Endothelial cell of umbilical vein (primary cell): ENCODE measurements around the gene HDAC9. TPM values are rescaled to one million over a fixed set of nuclear protein-coding genes. Genes with fewer than 3 reads are reported as not detected.

Source experiments
- BruUV-seq: library from RNA; stranded (reverse); fragments of 400-500 nt; replicated peaks from 2 replicates; lab custom pipeline; 2021; lab: Mats Ljungman, UMichigan
- CTCF ChIA-PET: fragments of 300-600, 350-600 bp; sonication (Branson Sonifier 250); formaldehyde crosslinking; loops from one replicate; lab custom pipeline; 2021; ENCODE audit warnings: antibody characterized with exemption, inconsistent platforms; lab: Charles Lee
- POLR2A ChIA-PET: fragments of 300-600, 350-600 bp; sonication (Branson Sonifier 250); formaldehyde crosslinking; loops from one replicate; lab custom pipeline; 2021; ENCODE audit warnings: antibody characterized with exemption, inconsistent platforms; lab: Charles Lee
- DNase-seq: peaks from one replicate; pipeline ENCODE4 v3.0.0-alpha.2; 2011; ENCODE audit warnings: low read depth, low spot score
- FAIRE-seq: peaks from 2 replicates; lab custom pipeline; 2011; peaks lifted over from hg19 to GRCh38; lab: Jason Lieb, UNC
- H2AFZ ChIP-seq: 2 replicates; pipeline ENCODE4 v1.6.0; 2012; ENCODE audit warnings: low read depth, low read length, control low read depth, inconsistent platforms
- H3K27ac ChIP-seq: 2 replicates; pipeline ENCODE4 v1.5.1; 2011; ENCODE audit warnings: low read depth, mild to moderate bottlenecking, control low read depth, low read length, moderate library complexity; ENCODE audit not compliant: insufficient read depth
- H3K27me3 ChIP-seq, 2 experiments: 2 replicates each; pipeline versions ENCODE4 v1.6.0 to v1.6.1; 2011; ENCODE audit warnings: low read length in 2 of 2, mixed read lengths in 1 of 2; ENCODE audit not compliant: control insufficient read depth in 2 of 2, insufficient read depth in 2 of 2
- H3K36me3 ChIP-seq, 2 experiments: 2 replicates in 1 of 2; 3 replicates in 1 of 2; pipeline ENCODE4 v1.5.1; 2011; ENCODE audit warnings: low read length in 2 of 2, mild to moderate bottlenecking in 1 of 2, moderate library complexity in 1 of 2; ENCODE audit not compliant: control insufficient read depth in 2 of 2, insufficient read depth in 2 of 2; ENCODE audit errors: extremely low read depth in 1 of 2
- H3K4me1 ChIP-seq: 3 replicates; pipeline ENCODE4 v1.5.1; 2011; ENCODE audit warnings: mild to moderate bottlenecking, low read length; ENCODE audit not compliant: control insufficient read depth, insufficient read depth; ENCODE audit errors: extremely low read depth
- H3K4me2 ChIP-seq: 2 replicates; pipeline ENCODE4 v1.6.1; 2011; ENCODE audit warnings: low read length, control low read depth, mixed read lengths; ENCODE audit not compliant: insufficient read depth
- H3K4me3 ChIP-seq, 3 experiments: fragments of 200-600 bp in 1 of 3; sonication (generic), shearing (Covaris generic) in 1 of 3; replicated peaks in 1 of 3; 2 replicates each; pipeline ENCODE4 v1.5.1; 2011 to 2016; ENCODE audit warnings: control low read depth in 3 of 3, low read length in 3 of 3, mild to moderate bottlenecking in 2 of 3, inconsistent platforms in 1 of 3, low read depth in 1 of 3, moderate library complexity in 1 of 3; ENCODE audit not compliant: insufficient read depth in 1 of 3
- H3K79me2 ChIP-seq: 2 replicates; pipeline ENCODE4 v1.6.0; 2012; ENCODE audit warnings: low read length, inconsistent platforms; ENCODE audit not compliant: control insufficient read depth, insufficient read depth
- H3K9ac ChIP-seq: replicated peaks from 2 replicates; pipeline ENCODE3; 2011; ENCODE audit warnings: low read length, control low read depth; ENCODE audit not compliant: insufficient read depth; ENCODE audit errors: extremely low read depth
- H3K9me1 ChIP-seq: replicated peaks from 3 replicates; pipeline ENCODE4 v1.6.0; 2011; ENCODE audit warnings: mild to moderate bottlenecking, low read length; ENCODE audit not compliant: control insufficient read depth, insufficient read depth; ENCODE audit errors: extremely low read depth
- H3K9me3 ChIP-seq: replicated peaks from 2 replicates; pipeline ENCODE4 v1.5.1; 2012; ENCODE audit warnings: low read length, inconsistent platforms; ENCODE audit not compliant: control insufficient read depth, insufficient read depth
- H4K20me1 ChIP-seq: replicated peaks from 2 replicates; pipeline ENCODE3; 2011; ENCODE audit warnings: mild to moderate bottlenecking, low read length; ENCODE audit not compliant: control insufficient read depth, insufficient read depth; ENCODE audit errors: extremely low read depth
- EZH2 ChIP-seq: IDR thresholded peaks from 2 replicates; pipeline ENCODE4 v1.6.1; 2012; ENCODE audit warnings: borderline replicate concordance, low read depth, mild to moderate bottlenecking, moderate library complexity, low read length, inconsistent platforms; ENCODE audit not compliant: severe bottlenecking
- FOS ChIP-seq: IDR thresholded peaks from 2 replicates; pipeline ENCODE4 v1.6.1; 2011; ENCODE audit warnings: mild to moderate bottlenecking, low read length, moderate library complexity, borderline replicate concordance; ENCODE audit not compliant: insufficient read depth
- GATA2 ChIP-seq: IDR thresholded peaks from 2 replicates; pipeline ENCODE4 v1.7.0; 2011; ENCODE audit warnings: low read depth, mild to moderate bottlenecking, moderate library complexity, mixed read lengths, low read length; ENCODE audit not compliant: insufficient read length, insufficient read depth
- JUN ChIP-seq: IDR thresholded peaks from 2 replicates; pipeline ENCODE4 v1.6.1; 2011; ENCODE audit warnings: borderline replicate concordance, low read depth; ENCODE audit not compliant: insufficient read length, insufficient read depth
- MYC ChIP-seq: IDR thresholded peaks from one replicate; pipeline ENCODE4 v1.6.1; 2011; ENCODE audit warnings: mild to moderate bottlenecking, low read depth, low read length
- POLR2A ChIP-seq: IDR thresholded peaks from 2 replicates; pipeline ENCODE4 v1.6.1; 2012; ENCODE audit warnings: low read depth, mild to moderate bottlenecking, control low read depth, low read length
- POLR2AphosphoS5 ChIP-seq: IDR thresholded peaks from 2 replicates; pipeline ENCODE4 v1.6.1; 2012; ENCODE audit warnings: low read depth, mild to moderate bottlenecking, control low read depth, low read length, moderate library complexity; ENCODE audit not compliant: insufficient read depth
- dilution Hi-C: fragments of 300-500 bp; cut with MboI; formaldehyde crosslinking; loops from one replicate; pipeline ENCODE4 v1.15.0; 2019; ENCODE audit warnings: low sequenced_read_pairs; ENCODE audit not compliant: extremely low pct_ligation_motif_present
- intact Hi-C: fragments of 100-400 bp; cut with micrococcal nuclease; formaldehyde crosslinking; loops from one replicate; pipeline ENCODE4 v1.10.0; 2022
- polyA plus RNA-seq, 4 experiments: library from polyadenylated mRNA; depleted of rRNA in 3 of 4; stranded (reverse) in 3 of 4; unstranded in 1 of 4; fragments of >200 nt; gene quantifications; 2 replicates each; pipeline versions ENCODE4 v1.2.1 to v1.2.3, GENCODE V29; 2011 to 2012; ENCODE audit warnings: missing spikeins in 1 of 4
- total RNA-seq: library from RNA; stranded (reverse); gene quantifications from 2 replicates; pipeline ENCODE4 v1.2.3, GENCODE V29; 2021
- TF ChIP-seq, protein P1 (sequence below): IDR thresholded peaks from 2 replicates; pipeline ENCODE4 v1.6.1; 2011; ENCODE audit not compliant: insufficient read depth, insufficient read length
- TF ChIP-seq, protein P2 (sequence below), 2 donors: IDR thresholded peaks; 1 replicate in 1 of 2; 2 replicates in 1 of 2; pipeline ENCODE4 v1.5.1; 2011; ENCODE audit warnings: low read length in 2 of 2, mild to moderate bottlenecking in 2 of 2, moderate library complexity in 2 of 2, control low read depth in 1 of 2, inconsistent platforms in 1 of 2, low read depth in 1 of 2; ENCODE audit not compliant: insufficient read depth in 1 of 2; ENCODE audit errors: extremely low read depth in 1 of 2

HDAC9 gene
- total and polyA plus RNA-seq, 2 donors (not counting 3 experiments of a cell fraction or from before 2014, with no cell fraction given) = 1.8 to 11.6 TPM

DNA sequence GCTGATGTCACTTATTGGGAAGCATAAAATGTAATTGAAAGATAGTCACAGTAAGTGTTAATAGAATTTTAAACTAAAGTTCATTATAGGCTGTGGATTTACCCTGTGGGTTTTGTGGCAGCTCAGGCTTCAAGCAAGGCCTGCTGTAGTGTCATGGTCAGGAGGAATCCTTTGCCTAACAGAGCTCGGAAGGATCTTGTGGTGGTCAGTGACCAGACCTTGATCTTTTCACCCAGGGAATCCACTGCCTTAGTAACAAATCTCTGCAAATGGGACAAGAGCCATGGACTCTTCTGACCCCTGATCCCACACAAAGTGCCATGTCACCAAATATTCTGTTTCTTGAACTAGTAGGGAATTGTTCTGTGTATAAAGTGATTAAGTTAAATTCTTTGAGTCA, 20.6 kb upstream of the HDAC9 start:
- no peaks in the 10 kb centered on the region for H3K79me2 ChIP-seq
- no peak overlapping the region for H3K27ac ChIP-seq
- CTCF ChIA-PET = interaction anchor here (0.9 to 1.7 kb wide), 3 partner anchors 13 to 123 kb away, joined by 3 to 5 read pairs (median 3); no protein-coding TSS in a partner anchor
- TF ChIP-seq EZH2 (no peak), POLR2AphosphoS5 (no peak), POLR2A (no peak), MYC (no peak), FOS (no peak), JUN (no peak), GATA2 (no peak)
- TF ChIP-seq, protein P1, sequence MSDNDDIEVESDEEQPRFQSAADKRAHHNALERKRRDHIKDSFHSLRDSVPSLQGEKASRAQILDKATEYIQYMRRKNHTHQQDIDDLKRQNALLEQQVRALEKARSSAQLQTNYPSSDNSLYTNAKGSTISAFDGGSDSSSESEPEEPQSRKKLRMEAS = no peak
- TF ChIP-seq, protein P2, sequence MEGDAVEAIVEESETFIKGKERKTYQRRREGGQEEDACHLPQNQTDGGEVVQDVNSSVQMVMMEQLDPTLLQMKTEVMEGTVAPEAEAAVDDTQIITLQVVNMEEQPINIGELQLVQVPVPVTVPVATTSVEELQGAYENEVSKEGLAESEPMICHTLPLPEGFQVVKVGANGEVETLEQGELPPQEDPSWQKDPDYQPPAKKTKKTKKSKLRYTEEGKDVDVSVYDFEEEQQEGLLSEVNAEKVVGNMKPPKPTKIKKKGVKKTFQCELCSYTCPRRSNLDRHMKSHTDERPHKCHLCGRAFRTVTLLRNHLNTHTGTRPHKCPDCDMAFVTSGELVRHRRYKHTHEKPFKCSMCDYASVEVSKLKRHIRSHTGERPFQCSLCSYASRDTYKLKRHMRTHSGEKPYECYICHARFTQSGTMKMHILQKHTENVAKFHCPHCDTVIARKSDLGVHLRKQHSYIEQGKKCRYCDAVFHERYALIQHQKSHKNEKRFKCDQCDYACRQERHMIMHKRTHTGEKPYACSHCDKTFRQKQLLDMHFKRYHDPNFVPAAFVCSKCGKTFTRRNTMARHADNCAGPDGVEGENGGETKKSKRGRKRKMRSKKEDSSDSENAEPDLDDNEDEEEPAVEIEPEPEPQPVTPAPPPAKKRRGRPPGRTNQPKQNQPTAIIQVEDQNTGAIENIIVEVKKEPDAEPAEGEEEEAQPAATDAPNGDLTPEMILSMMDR (IDR thresholded peaks at IDR 0.05; ENCODE audit: extremely low read depth in 1 of 2, insufficient read depth in 1 of 2, low read depth in 1 of 2, low read length in 2 of 2) = no peak
- H3K9ac ChIP-seq = no peak overlapping the region
- POLR2A ChIA-PET = no interaction called here
- no peaks in the 10 kb centered on the region for H3K9me1 ChIP-seq
- no peaks in the 10 kb centered on the region for H3K36me3 ChIP-seq
- FAIRE-seq (no peak), DNase-seq (no peak)
- dilution Hi-C loops (no loop called here), intact Hi-C loops (no loop called here)
- H2AFZ ChIP-seq = no peak overlapping the region
- H3K4me2 ChIP-seq = no peak overlapping the region
- H4K20me1 ChIP-seq = no peaks in the 10 kb centered on the region
- H3K4me3 ChIP-seq = no peak overlapping the region
- no peaks in the 10 kb centered on the region for H3K9me3 ChIP-seq
- H3K27me3 ChIP-seq = no peaks in the 10 kb centered on the region
- no peaks in the 10 kb centered on the region for H3K4me1 ChIP-seq
- no TSS peak for BruUV-seq
